Measurements from ENCODE around the gene SLC22A7. TPM values are rescaled to one million over a fixed set of nuclear protein-coding genes. Genes with fewer than 3 reads are reported as not detected.
A peak's percentile ranks its signal among the peaks of the same experiment; 100 is the strongest.

The SLC22A7 gene
- total RNA-seq, 4 donors from 2014 or later, result not detected

- no peaks in the 10 kb centered on the region for H3K36me3 ChIP-seq
- peaks cover 41 to 69% (median 61%) of the 10 kb centered on the region in 4 donors for H3K4me1 ChIP-seq
- in situ Hi-C loops (cut with MboI; ENCODE audit: low pct_ligation_motif_present in 1 of 4, low pct_unique_long_range_greater_than_20kb in 1 of 4, low sequenced_read_pairs in 3 of 4), result no loop called here
- peak; percentile 82 for DNase-seq
- TF ChIP-seq POLR2A (IDR thresholded peaks at IDR 0.05) (peak; percentile 35), POLR2AphosphoS5 (IDR thresholded peaks at IDR 0.05) (no peak)
- peaks cover 21% of the 10 kb centered on the region for H3K27me3 ChIP-seq
- H3K9me3 ChIP-seq, result no peaks in the 10 kb centered on the region
- WGBS, 2 donors (ENCODE audit: low coverage in 1 of 2), result 12% methylated on average over 29 of the region's 65 CpGs; no CpG with 5 or more reads in 1 of the 2 donors
- intact Hi-C loops (cut with DNase I; ENCODE audit: low total_unique reads), result no loop called here
- peak overlapping the region; percentile 85 to 89 (median 87) for H3K27ac ChIP-seq
- peak overlapping the region in 3 of 4 donors; percentile 34 to 58 (median 41) for H3K4me3 ChIP-seq
Measured at GRCh38 chr6:43274916-43275597, 23.0 kb upstream of the SLC22A7 start.

GRCh38 chr6:43275801-43276576 lies 22.1 kb upstream of the SLC22A7 start:
- H3K4me3 ChIP-seq, result peak overlapping the region in 3 of 4 donors; percentile 34 to 58 (median 41)
- TF ChIP-seq POLR2A (IDR thresholded peaks at IDR 0.05) (no peak), CTCF (IDR thresholded peaks at IDR 0.05) (no peak), EP300 (IDR thresholded peaks at IDR 0.05; ENCODE audit: low read depth) (no peak)
- peak overlapping the region; percentile 85 to 89 (median 87) for H3K27ac ChIP-seq
- no peak for DNase-seq
- no peaks in the 10 kb centered on the region for H3K36me3 ChIP-seq
- 46% methylated on average over 64 of the region's 64 CpGs; no CpG with 5 or more reads in 1 of the 2 donors for WGBS, 2 donors (ENCODE audit: low coverage in 1 of 2)
- peaks cover 34 to 60% (median 53%) of the 10 kb centered on the region in 4 donors for H3K4me1 ChIP-seq
- H3K27me3 ChIP-seq, result peaks cover 21% of the 10 kb centered on the region
- intact Hi-C loops (cut with DNase I; ENCODE audit: low total_unique reads) (no loop called here), in situ Hi-C loops (cut with MboI; ENCODE audit: low pct_ligation_motif_present in 1 of 4, low pct_unique_long_range_greater_than_20kb in 1 of 4, low sequenced_read_pairs in 3 of 4) (no loop called here)
- no peaks in the 10 kb centered on the region for H3K9me3 ChIP-seq

GRCh38 chr6:43276577-43277305 lies 21.3 kb upstream of the SLC22A7 start:
- in situ Hi-C loops (cut with MboI; ENCODE audit: low pct_ligation_motif_present in 1 of 4, low pct_unique_long_range_greater_than_20kb in 1 of 4, low sequenced_read_pairs in 3 of 4) (no loop called here), intact Hi-C loops (cut with DNase I; ENCODE audit: low total_unique reads) (no loop called here)
- Histone ChIP-seq H3K4me3 (peak overlapping the region in 1 of 4 donors; percentile 58), H3K27ac (peak overlapping the region; percentile 85 to 89 (median 87)), H3K9me3 (no peaks in the 10 kb centered on the region), H3K27me3 (peaks cover 21% of the 10 kb centered on the region), H3K36me3 (no peaks in the 10 kb centered on the region), H3K4me1 (peaks cover 34 to 55% (median 51%) of the 10 kb centered on the region in 4 donors)
- TF ChIP-seq POLR2AphosphoS5 (IDR thresholded peaks at IDR 0.05), result peak in 1 of 3 donors; percentile 26
- no peak for TF ChIP-seq EP300 (IDR thresholded peaks at IDR 0.05; ENCODE audit: low read depth)
- no peak for TF ChIP-seq CTCF (IDR thresholded peaks at IDR 0.05)
- TF ChIP-seq POLR2A (IDR thresholded peaks at IDR 0.05), result no peak
- peak; percentile 75 for DNase-seq
- WGBS, 2 donors (ENCODE audit: low coverage in 1 of 2), result 40 to 48% methylated on average over 1 to 11 of the region's 11 CpGs

GRCh38 chr6:43277306-43277642 lies 20.8 kb upstream of the SLC22A7 start:
- no peak for DNase-seq
- Histone ChIP-seq H3K9me3 (no peaks in the 10 kb centered on the region), H3K27me3 (peaks cover 21% of the 10 kb centered on the region), H3K36me3 (no peaks in the 10 kb centered on the region), H3K4me1 (peaks cover 34 to 55% (median 51%) of the 10 kb centered on the region in 4 donors), H3K27ac (peak overlapping the region; percentile 85 to 89 (median 87)), H3K4me3 (no peak overlapping the region)
- intact Hi-C loops (cut with DNase I; ENCODE audit: low total_unique reads), result no loop called here
- in situ Hi-C loops (cut with MboI; ENCODE audit: low pct_ligation_motif_present in 1 of 4, low pct_unique_long_range_greater_than_20kb in 1 of 4, low sequenced_read_pairs in 3 of 4), result no loop called here
- TF ChIP-seq CTCF (IDR thresholded peaks at IDR 0.05), result no peak
- no peak for TF ChIP-seq POLR2AphosphoS5 (IDR thresholded peaks at IDR 0.05)
- no peak for TF ChIP-seq POLR2A (IDR thresholded peaks at IDR 0.05)
- TF ChIP-seq EP300 (IDR thresholded peaks at IDR 0.05; ENCODE audit: low read depth), result no peak
- 79% methylated on average over 6 of the region's 6 CpGs; no CpG with 5 or more reads in 1 of the 2 donors for WGBS, 2 donors (ENCODE audit: low coverage in 1 of 2)
